MM.1S (cell line): ENCODE results near the gene DIPK1C.

Experiments
- CTCF ChIP-seq: fragments of 300-600 bp; sonication (generic); IDR thresholded peaks from 2 replicates; pipeline ENCODE4 v1.5.1; 2016; ENCODE audit warnings: antibody characterized with exemption, low read length, mixed read lengths
- EZH2phosphoT487 ChIP-seq: fragments of 300-600 bp; sonication (generic); IDR thresholded peaks from 2 replicates; pipeline ENCODE4 v1.6.1; 2018; ENCODE audit warnings: antibody characterized with exemption, low read length

DNA sequence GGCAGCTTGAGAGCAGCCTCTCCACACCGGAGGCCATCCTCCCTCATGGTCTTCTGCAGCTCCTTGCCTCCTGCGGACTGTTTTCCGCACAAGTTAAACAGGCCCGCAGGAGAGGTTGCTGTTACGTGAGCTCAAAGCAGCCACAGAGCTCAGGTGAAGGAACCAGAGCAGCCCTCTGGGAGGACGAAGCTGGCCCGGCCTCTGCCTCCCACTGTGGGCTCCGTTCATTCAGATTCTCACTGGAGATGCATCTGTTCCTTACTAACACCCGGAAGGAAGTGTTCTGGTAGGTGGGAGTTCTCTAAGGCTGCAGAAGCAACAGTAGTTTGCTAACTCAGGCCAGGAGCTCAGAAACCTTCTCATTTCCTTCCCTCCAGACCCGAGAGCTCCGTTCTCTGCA lies 10.9 kb downstream of the DIPK1C start:
- TF ChIP-seq CTCF (no peak), EZH2phosphoT487 (no peak)
